GM23248 (cell line): Measurements from ENCODE around the gene TJP3. TPM values are rescaled to one million over a fixed set of nuclear protein-coding genes. Genes with fewer than 3 reads are reported as not detected.

Experiments
- DNase-seq: peaks from one replicate; pipeline ENCODE4 v3.0.0-alpha.2; 2015
- H2AFZ ChIP-seq: fragments of 200-600 bp; sonication (generic); 2 replicates; pipeline ENCODE4 v1.6.1; 2016; ENCODE audit warnings: antibody characterized with exemption
- H3F3A ChIP-seq: fragments of 200-600 bp; sonication (generic); 2 replicates; pipeline ENCODE4 v1.6.1; 2016; ENCODE audit warnings: mild to moderate bottlenecking, antibody characterized with exemption, mixed run types; ENCODE audit not compliant: insufficient read depth
- H3K27ac ChIP-seq: fragments of 200-600 bp; sonication (generic); 2 replicates; pipeline ENCODE4 v1.5.1; 2016; ENCODE audit warnings: mild to moderate bottlenecking
- H3K27me3 ChIP-seq: fragments of 200-600 bp; sonication (generic); replicated peaks from 2 replicates; pipeline ENCODE4 v1.6.1; 2016; ENCODE audit warnings: mild to moderate bottlenecking; ENCODE audit not compliant: insufficient read depth
- H3K36me3 ChIP-seq: fragments of 200-600 bp; sonication (generic); 2 replicates; pipeline ENCODE4 v1.6.1; 2016; ENCODE audit warnings: low read depth, mild to moderate bottlenecking
- H3K4me1 ChIP-seq: fragments of 200-600 bp; sonication (generic); 2 replicates; pipeline ENCODE4 v1.6.1; 2016; ENCODE audit warnings: mild to moderate bottlenecking; ENCODE audit not compliant: insufficient read depth
- H3K4me2 ChIP-seq: fragments of 200-600 bp; sonication (generic); one replicate; pipeline ENCODE4 v1.6.1; 2016; ENCODE audit warnings: mild to moderate bottlenecking; ENCODE audit not compliant: unreplicated experiment
- H3K4me3 ChIP-seq: fragments of 200-600 bp; sonication (generic); 2 replicates; pipeline ENCODE4 v1.5.1; 2016; ENCODE audit warnings: mild to moderate bottlenecking
- H3K79me2 ChIP-seq: fragments of 200-600 bp; sonication (generic); 2 replicates; pipeline ENCODE4 v1.6.1; 2016; ENCODE audit warnings: mild to moderate bottlenecking; ENCODE audit not compliant: insufficient read depth
- H3K9ac ChIP-seq: fragments of 200-600 bp; sonication (generic); 2 replicates; pipeline ENCODE4 v1.6.1; 2016; ENCODE audit warnings: mild to moderate bottlenecking
- H3K9me2 ChIP-seq: fragments of 200-600 bp; sonication (generic); 2 replicates; pipeline ENCODE4 v1.6.1; 2016; ENCODE audit warnings: mixed run types, mild to moderate bottlenecking, moderate library complexity; ENCODE audit not compliant: insufficient read depth
- H3K9me3 ChIP-seq: fragments of 200-600 bp; sonication (generic); one replicate; pipeline ENCODE4 v1.6.1; 2017; ENCODE audit warnings: low read depth
- H4K20me1 ChIP-seq: fragments of 200-600 bp; sonication (generic); 2 replicates; pipeline ENCODE4 v1.6.0; 2016; ENCODE audit not compliant: insufficient read depth
- EZH2 ChIP-seq: fragments of 200-600 bp; sonication (generic); IDR thresholded peaks from 2 replicates; pipeline ENCODE4 v1.6.1; 2018; ENCODE audit warnings: antibody characterized with exemption, mild to moderate bottlenecking; ENCODE audit not compliant: insufficient read depth, poor library complexity, severe bottlenecking
- EZH2phosphoT487 ChIP-seq: fragments of 200-600 bp; sonication (generic); IDR thresholded peaks from 2 replicates; pipeline ENCODE4 v1.6.1; 2018; ENCODE audit warnings: antibody characterized with exemption, moderate library complexity, mild to moderate bottlenecking, low read depth; ENCODE audit not compliant: insufficient read depth
- WGBS, 2 experiments: methylation state at CpG; one replicate each; pipeline ENCODE4 v1.1.6; 2015 to 2017; ENCODE audit warnings: low lambda C conversion rate in 2 of 2, low coverage in 1 of 2; ENCODE audit errors: missing lambda C conversion rate in 2 of 2; 5-methylcytosine and 5-hydroxymethylcytosine counted together
- in situ Hi-C: fragments of 300-500 bp; cut with MboI; formaldehyde crosslinking; loops from 2 replicates; pipeline ENCODE4 v1.15.0; 2020
- polyA plus RNA-seq: library from polyadenylated mRNA; unstranded; fragments of >200 nt; fragmentation: Nextera tagmentation; extraction: Ambion mirVana; gene quantifications from 2 replicates; pipeline ENCODE4 v1.2.1, GENCODE V29; 2016
- total RNA-seq: library from RNA; depleted of rRNA; stranded (reverse); fragments of >200 nt; shearing (Covaris generic); gene quantifications from 2 replicates; pipeline ENCODE4 v1.2.3, GENCODE V29; 2014

The TJP3 gene
- total and polyA plus RNA-seq, 2 experiments from 2014 or later: not detected

- TF ChIP-seq EZH2phosphoT487 (no peak), EZH2 (no peak)
- WGBS, 2 experiments: 49 to 53% methylated on average over 19 to 20 of the region's 20 CpGs
- no peak for DNase-seq
Observed at GRCh38 chr19:3733549-3734309, 25.5 kb downstream of the TJP3 start.

GRCh38 chr19:3734310-3734600, 26.1 kb downstream of the TJP3 start:
- no peak overlapping the region for H2AFZ ChIP-seq
- H3K4me3 ChIP-seq: no peak overlapping the region
- no peak overlapping the region for H3K27ac ChIP-seq
- H4K20me1 ChIP-seq: no peaks in the 10 kb centered on the region
- no peak overlapping the region for H3K9ac ChIP-seq
- in situ Hi-C loops: no loop called here
- 89% methylated on average over 13 to 14 of the region's 14 CpGs for WGBS, 2 experiments
- no peaks in the 10 kb centered on the region for H3K9me2 ChIP-seq
- no peaks in the 10 kb centered on the region; the same call in 1 of the 2 replicates for H3K27me3 ChIP-seq
- TF ChIP-seq EZH2phosphoT487: no peak
- TF ChIP-seq EZH2: no peak
- no peaks in the 10 kb centered on the region for H3K79me2 ChIP-seq
- no peak for DNase-seq
- no peaks in the 10 kb centered on the region for H3K4me1 ChIP-seq
- no peak overlapping the region for H3K4me2 ChIP-seq
- no peaks in the 10 kb centered on the region for H3K9me3 ChIP-seq
- H3K36me3 ChIP-seq: no peaks in the 10 kb centered on the region
- no peaks in the 10 kb centered on the region for H3F3A ChIP-seq

More at GRCh38 chr19:3733549-3734309, 25.5 kb downstream of the TJP3 start:
- in situ Hi-C loops: no loop called here
- H3K79me2 ChIP-seq: no peaks in the 10 kb centered on the region
- H3K4me2 ChIP-seq: no peak overlapping the region
- no peak overlapping the region for H3K4me3 ChIP-seq
- H3K9me3 ChIP-seq: no peaks in the 10 kb centered on the region
- H4K20me1 ChIP-seq: no peaks in the 10 kb centered on the region
- H3K9me2 ChIP-seq: no peaks in the 10 kb centered on the region
- H3K9ac ChIP-seq: no peak overlapping the region
- no peaks in the 10 kb centered on the region; the same call in 1 of the 2 replicates for H3K27me3 ChIP-seq
- H2AFZ ChIP-seq: no peak overlapping the region
- H3F3A ChIP-seq: no peaks in the 10 kb centered on the region
- H3K4me1 ChIP-seq: no peaks in the 10 kb centered on the region
- H3K27ac ChIP-seq: no peak overlapping the region
- no peaks in the 10 kb centered on the region for H3K36me3 ChIP-seq

- Histone ChIP-seq H4K20me1 (no peaks in the 10 kb centered on the region), H3K27me3 (no peaks in the 10 kb centered on the region; the same call in 1 of the 2 replicates), H3K9ac (no peak overlapping the region), H3K4me3 (no peak overlapping the region), H3K79me2 (no peaks in the 10 kb centered on the region), H3K9me2 (no peaks in the 10 kb centered on the region), H2AFZ (no peak overlapping the region), H3K4me1 (no peaks in the 10 kb centered on the region), H3K27ac (no peak overlapping the region), H3F3A (no peaks in the 10 kb centered on the region), H3K9me3 (no peaks in the 10 kb centered on the region), H3K4me2 (no peak overlapping the region), H3K36me3 (no peaks in the 10 kb centered on the region)
- TF ChIP-seq EZH2phosphoT487 (no peak), EZH2 (no peak)
- DNase-seq: no peak
- WGBS, 2 experiments: 60 to 64% methylated on average over 10 to 21 of the region's 21 CpGs
- in situ Hi-C loops: no loop called here
Observed at GRCh38 chr19:3736106-3736724, 28.0 kb downstream of the TJP3 start.

- no peaks in the 10 kb centered on the region for H3F3A ChIP-seq
- H2AFZ ChIP-seq: no peak overlapping the region
- TF ChIP-seq EZH2 (no peak), EZH2phosphoT487 (no peak)
- no peaks in the 10 kb centered on the region for H3K4me1 ChIP-seq
- no peaks in the 10 kb centered on the region; the same call in 1 of the 2 replicates for H3K27me3 ChIP-seq
- H3K4me2 ChIP-seq: no peak overlapping the region
- H3K4me3 ChIP-seq: no peak overlapping the region
- H3K27ac ChIP-seq: no peak overlapping the region
- 78 to 80% methylated on average over 10 of the region's 10 CpGs for whole genome bisulfite sequencing, 2 experiments
- H3K9me2 ChIP-seq: no peaks in the 10 kb centered on the region
- H3K9me3 ChIP-seq: no peaks in the 10 kb centered on the region
- no peaks in the 10 kb centered on the region for H4K20me1 ChIP-seq
- no peaks in the 10 kb centered on the region for H3K79me2 ChIP-seq
- no peaks in the 10 kb centered on the region for H3K36me3 ChIP-seq
- no peak overlapping the region for H3K9ac ChIP-seq
- in situ Hi-C loops: no loop called here
- DNase-seq: no peak
Observed at GRCh38 chr19:3737487-3738205, 29.5 kb downstream of the TJP3 start.
